CD4-positive, alpha-beta T cell treated with Interleukin-10 for 1 hour (primary cell): ENCODE results near the gene SH2D4B.
"Not testable (repeated sequence)": the region's sequence is repeated elsewhere in the genome, so short reads cannot be mapped to it uniquely, and the experiment has no call there.

Experiments
- DNase-seq: peaks from one replicate; pipeline ENCODE4 v3.0.0-alpha.2; 2020

Gene SH2D4B

DNA sequence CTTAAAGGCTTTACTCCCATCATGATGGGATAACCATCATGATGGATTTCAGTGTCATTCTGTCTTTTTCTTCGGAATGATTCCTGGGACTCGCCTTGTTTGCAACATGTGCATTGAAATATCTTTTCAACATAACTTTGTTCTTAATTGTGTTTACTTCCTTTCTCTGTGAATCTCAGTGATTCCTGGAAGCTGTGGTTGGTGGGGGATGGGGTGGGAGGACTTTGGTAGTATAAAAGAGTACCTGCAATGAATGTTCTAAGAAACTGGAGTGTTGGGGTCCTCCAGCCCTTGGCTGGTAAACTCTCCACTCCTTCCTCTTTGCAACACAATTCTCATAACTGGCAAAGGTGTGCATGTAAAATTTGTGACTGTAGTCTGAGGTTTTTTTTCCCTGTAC is 11.5 kb upstream of the SH2D4B start:
- DNase-seq, result no peak

DNA sequence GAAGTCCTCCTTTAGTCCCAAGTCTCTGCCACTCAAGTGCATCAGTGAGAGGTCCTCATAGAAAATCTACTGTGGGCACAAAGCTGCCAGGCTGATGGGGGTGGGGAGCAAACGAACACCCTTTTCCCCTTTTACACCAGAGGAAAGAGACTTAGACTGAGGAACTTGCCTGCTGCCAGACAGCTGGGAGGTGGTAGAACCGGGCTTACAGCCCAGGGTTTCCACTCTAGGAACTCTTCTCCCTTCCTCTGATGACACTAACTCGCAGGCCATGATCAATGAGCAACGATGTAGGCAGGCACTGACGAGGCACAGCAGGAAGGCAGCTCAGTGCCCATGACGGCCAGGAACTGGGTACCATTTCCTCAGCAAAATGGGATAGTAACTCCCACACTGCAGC is 11.0 kb upstream of the SH2D4B start:
- no peak for DNase-seq

DNA sequence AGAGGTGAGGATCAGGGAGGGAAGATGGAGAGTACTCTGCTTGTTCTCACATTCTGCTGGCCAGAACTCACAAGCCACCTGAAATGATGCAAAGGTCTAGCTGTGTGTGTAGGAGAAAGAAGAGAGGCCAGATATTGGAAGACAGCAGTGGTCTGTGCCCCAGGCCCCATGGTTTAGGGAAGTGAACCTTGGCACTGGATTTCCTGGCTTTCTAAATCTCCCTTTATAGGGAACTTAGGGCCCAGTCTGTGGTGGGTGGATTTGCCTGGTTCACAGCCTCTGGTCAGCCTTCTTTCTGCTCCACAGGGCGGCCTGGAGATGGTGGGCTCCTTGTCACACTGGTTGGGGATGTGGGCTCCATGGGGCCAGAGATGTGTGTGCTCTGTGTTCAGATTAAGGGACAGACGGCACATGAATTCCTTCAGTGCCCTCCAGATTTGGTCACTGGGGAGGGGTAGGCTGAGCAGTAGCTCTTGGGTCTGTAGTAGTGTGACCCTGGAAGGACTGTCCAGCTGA is 9.5 kb upstream of the SH2D4B start:
- DNase-seq, result no peak

DNA sequence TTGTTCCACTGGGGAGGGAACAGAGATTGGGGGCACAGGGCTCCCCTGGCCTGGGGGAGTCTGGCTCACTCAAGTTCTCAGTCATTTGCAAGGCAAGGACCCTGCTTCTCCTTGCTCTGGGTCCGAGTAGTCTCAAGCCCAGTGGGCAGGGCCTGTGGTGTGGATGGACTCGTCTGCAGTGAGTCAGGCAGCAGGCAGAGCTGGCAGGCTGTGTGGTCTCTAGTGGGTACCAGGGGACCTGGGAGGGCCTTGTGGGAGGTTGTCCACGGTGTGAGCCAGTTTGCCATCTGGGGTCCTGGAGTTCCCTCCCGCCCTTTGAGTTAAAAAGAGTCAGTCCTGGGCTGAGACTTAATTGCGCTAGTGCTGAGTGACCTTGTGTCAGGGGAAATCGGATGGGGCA is 8.8 kb upstream of the SH2D4B start:
- DNase-seq, result no peak

DNA sequence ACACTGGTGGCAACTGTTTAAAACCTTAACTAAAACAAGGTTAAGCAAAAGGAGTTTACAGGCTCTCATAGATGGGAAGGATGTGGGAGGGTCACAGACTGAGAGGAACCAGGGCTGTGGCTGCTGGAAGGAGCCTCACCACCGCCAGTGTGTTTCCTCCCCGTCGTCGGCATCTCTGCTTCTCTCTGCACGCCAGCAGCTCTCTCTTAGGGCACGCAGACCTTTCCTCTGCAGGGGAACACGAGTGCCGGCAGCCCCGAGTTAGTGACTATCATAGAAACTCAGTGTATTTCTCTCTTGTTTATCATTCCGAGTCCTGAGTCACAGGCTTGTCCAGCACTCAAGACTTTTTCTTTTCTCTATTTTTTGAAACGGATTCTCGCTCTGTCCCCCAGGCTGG is 8.1 kb upstream of the SH2D4B start:
- peak; percentile 46 for DNase-seq

DNA sequence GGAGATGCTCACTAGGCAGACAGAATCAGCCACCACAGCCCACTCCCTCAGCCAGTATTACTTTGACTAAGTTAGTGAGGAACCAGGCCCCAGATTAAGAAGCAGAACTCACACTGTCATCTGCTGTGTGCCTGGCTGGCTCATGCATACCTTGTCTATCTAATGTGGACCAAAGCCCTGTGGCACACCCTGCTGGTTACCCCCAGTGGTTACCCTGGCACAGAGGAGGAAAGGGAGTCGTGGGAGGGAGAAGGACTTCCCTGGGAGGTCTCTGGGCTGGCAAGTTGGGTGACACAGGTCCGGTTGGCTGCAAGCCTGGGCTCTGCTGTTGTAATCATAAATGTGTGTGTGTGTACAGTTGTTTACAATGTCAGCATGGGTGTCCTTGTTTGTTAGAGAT is 7.5 kb upstream of the SH2D4B start:
- peak; percentile 49 for DNase-seq

DNA sequence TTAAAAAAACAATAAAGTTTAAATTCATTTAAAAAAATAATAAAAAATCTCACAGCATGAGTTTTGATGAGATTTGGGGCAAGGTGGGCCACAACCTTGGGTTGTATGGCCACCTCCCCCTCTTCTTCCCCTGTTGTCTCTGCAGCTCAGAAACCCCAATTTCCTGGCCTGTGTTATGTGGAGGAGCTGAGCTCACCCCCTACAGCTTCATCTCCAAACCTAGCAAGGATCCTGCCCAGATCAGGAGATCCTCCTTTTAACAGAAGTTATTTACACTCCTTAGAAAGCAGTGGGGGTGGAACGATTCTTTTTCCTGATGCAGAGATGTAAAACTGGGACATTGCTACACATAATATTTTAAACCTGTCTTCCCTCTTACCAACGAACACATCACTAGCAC is 6.9 kb upstream of the SH2D4B start:
- DNase-seq, result no peak

DNA sequence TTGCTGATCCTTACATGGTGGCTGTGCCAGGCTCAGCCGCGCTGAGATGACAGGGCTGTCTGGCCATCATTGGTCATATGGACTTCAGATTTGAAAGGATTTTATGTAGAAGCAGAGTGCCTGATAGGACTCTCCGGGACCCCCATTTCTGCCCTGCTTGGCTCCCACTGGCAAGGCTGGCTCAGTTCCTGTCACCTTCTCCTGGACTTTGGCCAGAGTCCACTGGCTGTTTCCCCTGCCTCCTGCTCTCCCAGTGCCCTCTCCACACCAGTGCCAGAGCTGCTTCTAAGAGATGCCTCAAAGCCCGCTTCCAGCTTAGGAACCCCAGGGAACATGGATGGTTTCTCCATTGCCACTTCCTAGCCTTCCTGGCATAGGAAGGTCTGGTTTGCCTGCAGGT is 5.1 kb upstream of the SH2D4B start:
- DNase-seq, result no peak

DNA sequence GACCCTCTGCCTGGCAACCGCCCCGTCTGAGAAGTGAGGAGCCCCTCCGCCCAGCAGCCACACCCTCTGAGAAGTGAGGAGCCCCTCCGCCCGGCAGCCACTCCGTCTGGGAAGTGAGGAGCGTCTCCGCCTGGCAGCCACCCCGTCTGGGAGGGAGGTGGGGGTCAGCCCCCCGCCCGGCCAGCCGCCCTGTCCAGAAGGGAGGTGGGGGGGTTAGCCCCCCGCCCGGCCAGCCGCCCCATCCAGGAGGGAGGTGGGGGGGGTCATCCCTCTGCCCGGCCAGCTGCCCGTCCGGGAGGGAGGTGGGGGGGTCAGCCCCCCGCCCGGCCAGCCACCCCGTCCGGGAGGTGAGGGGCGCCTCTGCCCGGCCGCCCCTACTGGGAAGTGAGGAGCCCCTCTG is 3.6 kb upstream of the SH2D4B start:
- DNase-seq, result not testable (repeated sequence)

DNA sequence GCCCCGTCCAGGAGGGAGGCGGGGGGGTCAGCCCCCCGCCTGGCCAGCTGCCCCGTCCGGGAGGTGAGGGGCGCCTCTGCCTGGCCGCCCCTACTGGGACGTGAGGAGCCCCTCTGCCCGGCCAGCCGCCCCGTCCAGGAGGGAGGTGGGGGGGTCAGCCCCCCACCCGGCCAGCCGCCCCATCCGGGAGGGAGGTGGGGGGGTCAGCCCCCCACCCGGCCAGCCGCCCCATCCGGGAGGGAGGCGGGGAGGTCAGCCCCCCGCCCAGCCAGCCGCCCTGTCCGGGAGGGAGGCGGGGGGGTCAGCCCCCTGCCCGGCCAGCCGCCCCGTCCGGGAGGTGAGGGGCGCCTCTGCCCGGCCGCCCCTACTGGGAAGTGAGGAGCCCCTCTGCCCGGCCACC is 3.1 kb upstream of the SH2D4B start:
- not testable (repeated sequence) for DNase-seq

DNA sequence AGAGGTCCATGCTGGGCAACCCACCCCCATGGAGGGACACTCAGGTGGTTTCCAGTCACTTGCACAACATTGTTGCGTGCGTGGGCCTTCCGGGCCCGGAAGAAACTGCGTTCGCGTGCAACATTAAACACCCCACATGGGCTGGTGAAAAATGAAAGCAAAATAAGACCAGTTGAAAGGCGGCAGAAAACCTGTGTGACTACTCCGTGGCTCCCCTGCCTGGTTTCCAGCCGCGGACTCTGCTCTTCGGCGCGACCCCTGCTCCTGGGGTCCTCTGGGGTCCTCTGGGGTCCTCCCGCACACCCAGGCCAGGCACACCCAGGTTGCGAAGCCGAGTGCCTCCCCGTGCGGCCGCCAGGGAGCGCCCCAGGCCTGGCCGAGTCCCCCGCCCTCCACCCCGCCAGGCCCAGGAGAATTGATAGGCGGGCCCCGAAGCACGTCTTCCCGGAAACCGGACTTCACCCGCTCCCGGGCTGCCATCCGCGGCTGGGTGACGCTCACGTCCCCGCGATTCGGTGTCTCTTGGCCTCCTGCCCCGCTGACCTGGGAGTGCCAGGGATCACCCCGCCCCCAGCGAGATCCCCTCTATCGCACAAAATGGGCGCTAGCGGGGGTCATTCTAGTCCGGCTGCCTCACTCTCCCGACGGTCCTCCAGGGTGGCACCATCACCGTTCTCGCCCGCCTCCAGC is 1.9 kb upstream of the SH2D4B start:
- peak; percentile 80 for DNase-seq

DNA sequence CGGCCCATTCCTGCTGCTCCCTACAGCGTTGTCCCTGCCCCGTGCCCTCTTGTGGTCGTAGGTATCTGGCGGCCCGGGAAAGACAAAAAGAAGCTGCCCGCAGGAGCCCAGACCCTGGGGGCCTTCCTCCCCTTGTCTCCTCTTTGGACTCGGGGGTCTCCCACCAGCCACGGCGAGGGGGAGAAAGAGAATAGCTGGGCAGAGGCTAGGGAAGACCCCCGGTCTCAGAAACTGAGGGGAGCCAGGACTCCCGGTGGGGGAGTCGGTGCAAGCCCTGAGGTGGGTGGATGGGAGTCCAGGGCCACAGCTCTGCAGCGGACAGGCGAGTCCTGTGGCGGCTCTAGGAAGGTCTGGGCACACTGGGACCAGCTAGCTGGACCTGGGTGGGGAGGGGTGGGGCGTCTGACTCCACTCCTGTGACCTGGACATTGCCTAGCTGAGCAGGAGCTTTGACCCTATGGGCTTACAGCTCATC is 1.3 kb upstream of the SH2D4B start:
- DNase-seq, result no peak

DNA sequence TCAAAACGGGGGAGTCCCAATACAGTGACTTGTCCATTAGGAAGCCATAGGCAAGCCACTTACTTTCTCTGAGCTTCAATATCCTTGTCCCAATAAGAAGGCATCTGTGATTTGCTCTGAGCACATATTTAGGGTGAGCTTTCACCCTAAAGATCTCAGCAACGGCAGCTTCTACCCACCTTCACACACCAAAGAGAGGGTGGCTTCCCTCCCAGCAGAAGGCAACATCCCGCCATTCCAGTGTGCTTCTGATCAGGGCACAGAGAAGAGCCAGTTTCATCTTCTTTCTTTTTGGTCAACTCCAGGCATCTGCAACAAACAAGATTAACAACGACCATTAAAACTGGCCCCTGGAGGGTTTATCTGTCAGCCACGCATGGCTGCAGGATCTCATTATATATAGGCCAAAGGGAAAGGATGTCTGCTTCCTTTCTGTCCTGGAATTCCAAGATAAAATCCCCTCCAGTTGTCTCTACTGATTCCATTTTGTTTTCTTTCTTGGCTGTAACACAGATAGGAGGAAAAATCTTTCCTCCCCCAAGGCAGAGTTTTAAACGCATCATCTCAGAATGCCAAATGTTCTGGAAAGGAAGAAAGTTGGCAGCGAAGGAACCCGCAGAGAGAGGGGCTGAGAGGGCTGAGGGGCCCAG is 491 bp upstream of the SH2D4B start:
- DNase-seq, result no peak

DNA sequence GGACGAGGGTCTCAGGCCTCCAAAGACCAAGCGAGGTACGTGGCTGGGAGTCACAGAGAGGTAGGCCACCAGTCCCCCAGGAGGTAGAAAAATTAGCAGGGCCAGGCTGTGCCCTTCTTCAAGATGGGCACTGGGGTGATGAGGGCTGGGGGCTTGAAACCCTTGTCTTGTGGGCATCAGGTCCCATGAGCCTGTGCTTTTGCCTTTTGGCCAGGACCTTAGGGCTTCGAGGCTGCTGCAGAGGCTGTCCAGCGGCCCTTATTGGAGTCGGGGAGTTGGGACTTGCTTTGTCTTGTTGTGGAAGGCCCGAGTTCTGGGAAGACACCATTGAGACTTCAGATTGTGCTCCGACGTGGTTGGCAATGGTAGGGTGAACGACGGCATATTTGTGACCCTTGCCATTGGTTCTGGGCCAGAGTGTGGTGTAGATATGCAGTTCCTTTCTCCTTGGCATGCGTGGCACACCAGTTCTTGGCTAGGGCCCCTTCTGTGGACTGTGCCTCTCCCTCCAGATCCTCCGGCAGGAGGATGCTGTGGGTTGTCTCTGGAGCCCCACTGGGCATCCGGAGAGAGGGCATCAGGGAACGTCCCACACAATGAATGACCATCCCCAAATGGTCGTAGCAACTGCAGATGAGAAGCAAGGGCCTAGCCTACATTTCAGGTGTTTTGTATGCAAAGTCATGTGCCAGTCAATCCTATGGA is 931 bp downstream of the SH2D4B start:
- no peak for DNase-seq

DNA sequence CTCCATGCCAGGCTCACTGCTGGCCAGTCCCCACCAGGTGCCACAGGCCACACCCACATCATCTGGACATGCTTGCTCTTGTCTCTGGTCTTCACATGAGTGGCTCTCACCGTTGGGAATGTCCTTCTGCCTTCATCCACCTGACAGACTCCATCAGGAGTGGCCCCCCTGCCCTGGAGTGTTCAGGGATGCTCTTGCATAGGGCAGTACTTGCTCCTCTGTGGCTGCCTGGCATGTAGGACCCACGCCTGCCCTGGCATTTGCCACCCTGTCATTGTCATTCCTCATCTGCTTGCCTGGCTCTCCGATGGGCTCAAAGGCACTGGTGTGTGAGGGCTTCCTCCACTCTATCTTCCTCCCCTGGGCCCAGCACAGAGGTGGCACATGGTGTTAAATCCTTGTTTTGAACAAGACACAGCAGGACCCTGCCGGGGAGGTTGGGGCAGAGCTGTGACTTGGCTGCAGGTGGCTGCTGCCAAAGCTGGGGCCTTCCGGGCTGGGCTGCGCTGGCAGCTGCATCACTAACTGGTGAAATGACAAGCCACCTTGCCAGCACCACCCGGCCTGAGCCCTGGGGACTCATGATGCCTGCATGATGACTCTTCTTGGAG is 1.8 kb downstream of the SH2D4B start:
- DNase-seq, result no peak

DNA sequence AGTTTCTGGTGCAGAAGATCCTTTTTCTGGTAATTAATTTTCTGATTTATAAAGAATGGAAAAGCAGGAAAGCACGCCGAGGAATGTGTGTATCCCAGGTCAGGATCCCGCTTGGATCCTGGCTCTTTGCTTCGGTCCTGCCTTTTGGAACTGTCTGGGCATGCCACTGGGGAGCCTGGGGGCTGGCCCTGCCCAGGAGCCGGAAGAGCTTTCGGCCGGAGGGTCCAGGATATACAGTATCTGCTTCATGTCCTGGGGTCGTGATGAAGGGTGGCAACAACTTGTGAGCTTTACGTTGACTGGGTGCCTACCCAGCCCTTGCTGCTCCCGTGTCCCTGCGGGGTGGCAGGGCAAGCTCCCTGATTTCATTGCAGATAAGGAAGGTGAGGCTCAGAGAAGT is 2.4 kb downstream of the SH2D4B start:
- DNase-seq, result no peak

DNA sequence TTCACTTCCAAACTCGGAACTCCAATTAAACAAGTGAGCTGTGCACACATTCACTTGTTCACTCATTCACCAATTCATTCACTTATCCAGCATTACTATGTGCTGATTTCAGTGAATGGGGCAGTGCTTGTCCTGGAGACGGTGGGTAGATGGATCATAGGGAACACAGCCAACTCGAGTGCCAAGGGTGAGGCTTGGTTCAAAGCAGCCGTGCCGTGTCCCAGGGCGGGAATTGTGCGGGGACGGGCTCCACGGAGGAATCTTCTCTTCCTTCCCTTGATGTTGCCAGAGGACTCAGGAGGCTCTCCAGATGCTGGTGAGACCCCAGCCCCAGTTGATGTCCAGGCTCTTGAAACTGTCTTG is 2.9 kb downstream of the SH2D4B start:
- no peak for DNase-seq

DNA sequence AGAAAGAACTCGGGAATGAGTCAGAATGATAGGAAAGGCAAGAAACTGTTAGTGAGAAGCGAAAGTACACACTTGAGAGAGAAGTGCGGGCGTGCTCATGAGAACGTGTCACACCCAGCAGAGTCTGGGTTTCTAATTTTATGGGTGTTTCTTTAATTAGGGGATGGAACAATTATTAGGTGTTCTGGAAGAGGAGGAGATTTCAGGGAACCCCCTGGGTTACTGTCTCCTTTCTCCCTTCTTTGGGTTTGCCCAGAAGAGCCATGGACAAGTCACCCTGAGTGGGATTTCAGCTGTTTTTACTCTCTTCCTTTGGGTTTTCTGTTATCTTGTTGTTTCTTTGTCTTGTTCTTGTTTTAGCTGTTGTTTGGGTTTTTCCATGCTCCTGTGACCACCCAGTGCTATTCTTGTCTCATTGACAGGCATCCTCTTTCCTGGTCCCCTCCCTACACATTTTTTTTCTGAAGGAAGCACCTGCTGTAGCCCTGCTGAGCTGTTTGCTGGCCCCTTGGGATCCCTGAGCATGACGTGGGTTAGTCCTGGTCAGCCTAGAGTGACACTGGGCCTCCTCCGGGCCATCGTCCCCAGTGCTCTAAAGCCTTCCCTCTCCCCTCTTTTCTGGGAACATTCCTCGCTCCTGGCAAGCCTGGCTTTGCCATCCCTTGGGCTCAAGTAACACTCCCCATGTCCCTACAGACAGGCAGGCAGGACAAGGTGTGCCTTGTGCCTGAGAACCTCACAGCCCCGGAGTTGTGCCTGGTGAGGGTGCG is 3.5 kb downstream of the SH2D4B start:
- no peak for DNase-seq

DNA sequence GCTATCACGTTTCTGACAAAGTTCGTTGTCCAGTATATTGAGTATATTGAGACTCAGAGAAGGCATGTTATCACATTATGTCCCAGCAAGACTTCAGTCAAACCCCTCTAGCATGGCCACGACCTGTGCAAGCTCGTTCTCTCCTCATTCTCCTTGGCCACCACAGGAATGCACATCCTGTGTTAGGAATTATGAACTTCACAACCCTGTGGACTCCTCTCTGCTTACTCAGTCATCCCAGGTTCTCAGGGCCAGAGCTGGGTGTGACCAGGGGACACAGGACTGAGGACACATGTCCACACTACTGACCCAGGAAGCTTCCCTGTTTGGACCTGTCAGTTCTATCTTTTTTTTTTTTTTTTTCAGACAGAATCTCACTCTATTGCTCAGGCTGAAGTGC is 4.4 kb downstream of the SH2D4B start:
- DNase-seq, result no peak

DNA sequence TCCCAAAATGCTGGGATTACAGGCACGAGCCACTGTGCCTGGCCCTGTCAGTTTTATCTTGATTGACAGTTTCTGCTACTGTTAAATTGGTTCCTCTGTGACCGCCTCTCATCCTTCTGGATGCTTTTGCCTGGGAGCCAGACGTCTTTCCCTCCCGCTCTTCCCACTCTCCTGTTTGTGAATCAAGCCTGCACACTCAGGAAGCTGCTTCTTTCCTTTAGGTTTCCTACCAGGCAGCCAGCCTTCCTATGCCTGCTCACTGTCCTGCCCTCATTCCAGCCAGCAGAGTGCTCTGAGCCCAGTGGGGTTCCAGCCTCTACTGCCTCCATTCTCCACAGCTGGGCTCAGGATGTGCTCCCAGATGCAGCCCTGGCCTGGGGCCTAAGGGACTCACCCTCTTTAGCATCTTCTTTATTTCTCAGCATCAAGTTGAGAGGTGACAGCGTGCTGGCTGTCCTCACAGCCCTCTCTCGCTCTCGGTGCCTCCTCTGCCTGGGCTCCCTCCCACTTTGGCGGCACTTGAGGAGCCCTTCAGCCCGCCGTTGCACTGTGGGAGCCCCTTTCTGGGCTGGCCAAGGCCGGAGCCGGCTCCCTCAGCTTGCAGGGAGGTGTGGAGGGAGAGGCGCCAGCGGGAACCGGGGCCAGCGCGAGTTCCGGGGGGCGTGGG is 5.1 kb downstream of the SH2D4B start:
- no peak for DNase-seq

DNA sequence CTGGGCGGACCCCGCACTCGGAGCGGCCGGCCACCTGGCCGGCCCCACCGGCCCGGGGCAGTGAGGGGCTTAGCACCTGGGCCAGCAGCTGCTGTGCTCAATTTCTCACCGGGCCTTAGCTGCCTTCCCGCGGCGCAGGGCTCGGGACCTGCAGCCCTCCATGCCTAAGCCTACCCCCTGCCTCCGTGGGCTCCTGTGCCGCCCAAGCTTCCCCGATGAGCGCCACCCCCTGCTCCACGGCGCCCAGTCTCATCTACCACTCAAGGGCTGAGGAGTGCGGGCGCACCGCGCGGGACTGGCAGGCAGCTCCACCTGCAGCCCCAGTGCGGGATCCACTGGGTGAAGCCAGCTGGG is 5.6 kb downstream of the SH2D4B start:
- not testable (repeated sequence) for DNase-seq

DNA sequence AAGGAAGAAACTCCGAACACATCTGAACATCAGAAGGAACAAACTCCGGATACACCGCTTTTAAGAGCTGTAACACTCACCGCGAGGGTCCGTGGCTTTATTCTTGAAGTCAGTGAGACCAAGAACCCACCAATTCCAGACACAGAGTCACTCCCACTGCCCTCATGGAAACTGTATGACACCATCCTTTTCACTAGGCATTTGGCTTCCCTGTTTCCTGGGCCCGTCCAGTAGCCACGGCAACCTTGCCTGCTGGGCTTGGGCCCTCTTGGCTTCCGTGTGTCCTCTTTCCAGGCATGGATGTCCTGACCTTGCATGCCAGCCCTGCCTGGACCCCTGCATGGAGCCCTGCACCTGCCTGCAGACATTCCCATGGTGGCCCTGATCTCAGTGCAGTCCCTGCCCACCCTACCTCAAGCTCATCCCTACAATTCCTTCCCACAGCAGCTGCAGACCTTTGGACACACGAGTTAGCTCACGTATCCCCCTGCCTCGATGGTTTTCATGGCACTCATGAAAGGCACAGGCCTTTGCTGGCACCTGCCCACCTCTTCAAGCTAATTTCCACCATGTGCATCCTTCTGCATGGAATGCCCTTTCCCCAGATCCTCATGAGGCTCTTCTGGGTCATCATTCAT is 6.7 kb downstream of the SH2D4B start:
- DNase-seq, result no peak
